DOHH2 (cell line): ENCODE data around the gene FNDC3B.

Experiments
- EZH2phosphoT487 ChIP-seq: fragments of 200-600 bp; sonication (generic); IDR thresholded peaks from 2 replicates; pipeline ENCODE4 v1.6.1; 2017; ENCODE audit warnings: borderline replicate concordance, mild to moderate bottlenecking, antibody characterized with exemption, low read length, moderate library complexity, mixed read lengths
- TF ChIP-seq, protein P1 (sequence below): fragments of 200-600 bp; sonication (generic); IDR thresholded peaks from one replicate; pipeline ENCODE4 v1.5.1; 2014; ENCODE audit warnings: antibody characterized with exemption, mild to moderate bottlenecking, low read depth, low read length; ENCODE audit not compliant: poor library complexity, severe bottlenecking

DNA sequence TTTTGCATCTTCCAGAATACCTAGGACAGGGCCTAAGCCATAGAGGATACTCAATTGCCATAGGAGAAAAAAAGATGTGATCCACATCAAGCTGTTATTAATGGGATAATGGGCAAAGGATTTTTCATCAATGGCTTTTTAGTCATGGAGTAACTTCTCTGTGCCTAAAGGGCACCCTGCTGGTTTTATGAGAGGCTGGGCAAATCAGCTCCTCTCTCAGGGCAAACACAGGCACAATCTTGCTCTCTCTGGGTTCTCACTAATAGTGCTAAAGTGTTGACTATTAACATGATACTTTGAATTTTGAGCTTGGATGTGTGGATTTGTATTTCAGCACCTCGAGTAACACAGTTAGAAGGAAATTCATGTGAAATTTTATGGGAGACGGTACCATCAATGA is 341.3 kb downstream of the FNDC3B start:
- TF ChIP-seq, protein P1, sequence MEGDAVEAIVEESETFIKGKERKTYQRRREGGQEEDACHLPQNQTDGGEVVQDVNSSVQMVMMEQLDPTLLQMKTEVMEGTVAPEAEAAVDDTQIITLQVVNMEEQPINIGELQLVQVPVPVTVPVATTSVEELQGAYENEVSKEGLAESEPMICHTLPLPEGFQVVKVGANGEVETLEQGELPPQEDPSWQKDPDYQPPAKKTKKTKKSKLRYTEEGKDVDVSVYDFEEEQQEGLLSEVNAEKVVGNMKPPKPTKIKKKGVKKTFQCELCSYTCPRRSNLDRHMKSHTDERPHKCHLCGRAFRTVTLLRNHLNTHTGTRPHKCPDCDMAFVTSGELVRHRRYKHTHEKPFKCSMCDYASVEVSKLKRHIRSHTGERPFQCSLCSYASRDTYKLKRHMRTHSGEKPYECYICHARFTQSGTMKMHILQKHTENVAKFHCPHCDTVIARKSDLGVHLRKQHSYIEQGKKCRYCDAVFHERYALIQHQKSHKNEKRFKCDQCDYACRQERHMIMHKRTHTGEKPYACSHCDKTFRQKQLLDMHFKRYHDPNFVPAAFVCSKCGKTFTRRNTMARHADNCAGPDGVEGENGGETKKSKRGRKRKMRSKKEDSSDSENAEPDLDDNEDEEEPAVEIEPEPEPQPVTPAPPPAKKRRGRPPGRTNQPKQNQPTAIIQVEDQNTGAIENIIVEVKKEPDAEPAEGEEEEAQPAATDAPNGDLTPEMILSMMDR, result no peak
- TF ChIP-seq EZH2phosphoT487, result no peak
